HG03469 (cell line): ENCODE results near the gene TEPSIN.
"Not testable (repeated sequence)": the region's sequence is repeated elsewhere in the genome, so short reads cannot be mapped to it uniquely, and the experiment has no call there.

ENCODE experiments used
- ATAC-seq: cut with Tn5 transposase; IDR thresholded peaks from one replicate; pipeline ENCODE4 v1.9.1; 2021; ENCODE audit warnings: mild to moderate bottlenecking, moderate library complexity, moderate number of reproducible peaks; ENCODE audit not compliant: unreplicated experiment

The TEPSIN gene

GRCh38 chr17:81237591-81238489, 1.0 kb downstream of the TEPSIN start:
- no peak for ATAC-seq

DNA sequence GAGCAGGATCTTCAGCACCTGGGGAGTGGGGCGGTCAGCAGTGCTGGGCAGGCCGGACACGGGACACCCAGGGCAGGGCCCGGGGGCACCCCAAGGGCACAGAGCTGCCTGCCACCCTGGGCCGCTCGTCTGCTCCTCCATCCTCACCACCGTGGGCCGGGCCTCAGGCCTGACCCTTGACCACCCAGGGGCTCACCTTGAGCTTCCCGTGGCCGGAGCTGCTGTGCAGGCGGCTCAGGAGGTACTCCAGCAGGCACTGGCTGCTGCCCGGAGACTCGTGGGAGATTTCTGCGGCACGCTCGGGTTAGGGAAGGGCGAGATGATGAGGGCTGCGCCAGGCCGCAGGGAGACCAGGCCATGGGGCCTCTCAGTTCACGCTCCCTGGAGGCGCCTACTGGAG, 2.1 kb downstream of the TEPSIN start:
- no peak for ATAC-seq

- ATAC-seq: no peak
These were observed 2.8 kb downstream of the TEPSIN start for GRCh38 chr17:81235822-81236740.

DNA sequence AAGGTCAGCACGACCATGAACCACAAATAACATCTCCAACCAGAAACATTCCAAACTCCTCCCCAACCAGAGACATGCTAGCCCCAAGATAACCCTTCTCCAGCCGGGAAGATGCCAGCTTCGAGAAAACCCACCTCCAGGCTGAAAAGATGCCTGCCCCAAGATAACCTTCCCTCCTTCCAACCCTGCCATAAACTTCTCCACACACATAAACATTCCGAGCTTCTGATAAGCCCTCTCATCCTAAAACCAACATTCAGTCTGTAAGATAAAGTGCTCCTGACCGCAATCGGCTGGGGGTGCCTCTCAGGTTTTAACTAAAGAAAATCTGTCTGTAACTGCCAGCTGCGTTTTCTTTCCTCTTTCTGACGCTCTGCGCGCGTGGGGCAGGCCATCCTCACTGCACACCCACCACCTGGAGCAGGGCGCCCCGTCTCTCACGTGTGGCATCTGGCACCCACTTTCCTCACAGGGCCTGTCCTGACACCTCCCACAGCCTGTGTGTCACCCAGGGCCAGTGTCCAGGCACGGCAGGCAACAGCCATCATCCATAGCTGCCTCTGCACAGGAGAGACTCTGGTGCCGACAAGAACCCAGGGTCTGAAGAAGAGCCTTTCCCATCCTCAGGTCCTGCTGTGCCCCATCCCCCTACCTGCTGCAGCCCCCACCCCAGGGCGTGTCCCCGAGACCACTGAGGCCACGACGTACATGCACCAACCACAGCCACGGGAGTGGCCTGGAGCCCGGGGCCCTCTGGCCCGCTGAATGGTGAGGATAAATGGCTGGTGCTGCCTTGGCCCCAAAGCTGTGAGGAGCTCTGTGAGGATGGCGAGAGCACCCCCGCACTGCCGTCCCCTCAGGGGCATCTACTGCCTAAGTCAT, 3.7 kb downstream of the TEPSIN start:
- no peak for ATAC-seq

DNA sequence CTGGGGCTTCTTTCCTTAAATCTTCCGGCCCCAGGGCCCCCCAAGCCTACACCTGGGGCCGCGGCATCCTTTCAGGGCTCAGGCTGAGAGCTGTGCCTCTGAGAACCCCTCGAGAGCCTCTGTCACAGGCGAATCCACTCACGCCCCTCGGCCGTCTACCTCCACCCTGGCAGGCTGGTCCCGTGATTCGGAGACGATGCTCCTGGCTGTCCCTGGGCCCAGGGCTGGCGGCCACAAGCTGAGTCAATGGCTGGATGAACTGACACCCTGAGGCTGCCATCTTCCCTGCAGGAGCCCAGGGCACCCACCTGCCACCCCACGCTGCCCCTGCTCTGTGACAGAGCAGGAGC, 4.4 kb downstream of the TEPSIN start:
- no peak for ATAC-seq

DNA sequence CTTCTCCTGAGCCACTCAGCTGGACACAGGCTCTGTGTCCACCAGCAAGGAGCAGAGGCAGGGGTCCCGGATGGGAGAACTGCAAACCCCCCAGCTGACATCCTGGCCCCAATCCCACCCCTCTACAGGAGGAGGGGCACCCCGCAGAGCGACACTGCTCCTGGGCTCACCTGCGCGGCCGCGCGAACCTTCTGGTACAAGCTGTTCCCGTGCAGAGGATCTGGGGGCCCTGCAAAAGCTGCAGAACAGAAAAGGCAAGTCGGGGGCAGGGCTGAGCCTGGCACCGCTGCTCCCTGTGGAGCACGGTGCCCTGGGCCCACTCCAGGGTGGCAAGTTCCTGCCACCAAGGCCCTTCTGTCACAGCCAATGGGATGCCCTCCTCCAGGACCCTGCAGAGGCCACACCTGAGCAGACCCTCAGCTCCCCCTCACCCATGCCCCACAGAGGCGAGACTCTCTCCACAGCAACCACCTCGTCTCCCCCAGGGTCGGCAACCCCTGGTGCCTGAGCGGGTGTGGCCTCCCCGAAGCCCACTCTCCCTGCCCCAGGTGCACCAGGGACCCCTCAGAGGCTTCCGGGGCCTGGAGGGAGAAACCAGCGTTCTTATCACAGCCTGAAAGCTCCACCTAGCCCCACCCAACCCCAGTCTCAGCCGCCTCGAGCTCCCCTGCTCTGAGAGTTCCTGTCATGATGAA, 4.9 kb downstream of the TEPSIN start:
- ATAC-seq: no peak

GRCh38 chr17:81233316-81233715, 5.5 kb downstream of the TEPSIN start:
- no peak for ATAC-seq

DNA sequence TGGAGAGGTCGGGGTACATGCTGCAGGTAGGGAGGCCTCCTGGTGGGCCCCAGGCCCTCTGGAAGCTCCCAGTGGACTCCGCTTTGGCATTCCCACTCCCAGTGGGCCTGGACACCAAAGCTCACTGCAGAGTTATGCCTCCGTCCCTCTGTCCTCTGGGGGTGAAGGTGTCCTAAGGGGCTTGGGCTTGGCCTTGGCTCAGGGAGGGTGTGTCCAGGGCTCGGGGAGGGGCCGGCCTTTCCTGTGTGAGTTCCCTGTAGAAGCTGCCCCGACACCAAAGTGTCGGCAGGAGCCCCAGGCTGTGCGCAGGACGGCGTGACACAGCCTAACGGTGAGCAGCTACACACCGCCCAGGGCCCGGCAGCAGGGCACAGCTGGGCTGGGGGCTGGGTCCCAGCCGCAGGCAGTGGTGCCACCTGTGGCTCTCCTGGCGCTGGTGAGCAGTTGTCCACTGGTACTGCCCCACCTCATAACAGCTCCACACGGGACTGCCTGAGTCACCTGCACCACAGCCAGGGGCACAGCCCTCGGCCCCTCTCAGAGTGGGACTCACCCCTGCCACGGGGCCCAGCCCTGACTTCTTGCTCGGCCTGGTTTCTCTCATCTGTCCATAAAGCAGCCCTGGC, 6.1 kb downstream of the TEPSIN start:
- no peak for ATAC-seq

GRCh38 chr17:81231766-81232581, 6.9 kb downstream of the TEPSIN start:
- no peak for ATAC-seq

- ATAC-seq: no peak
These were observed 7.7 kb downstream of the TEPSIN start for GRCh38 chr17:81231121-81231645.

GRCh38 chr17:81230043-81230820, 8.6 kb downstream of the TEPSIN start:
- no peak for ATAC-seq

- no peak for ATAC-seq
These were observed 9.3 kb downstream of the TEPSIN start for GRCh38 chr17:81229666-81229920.

DNA sequence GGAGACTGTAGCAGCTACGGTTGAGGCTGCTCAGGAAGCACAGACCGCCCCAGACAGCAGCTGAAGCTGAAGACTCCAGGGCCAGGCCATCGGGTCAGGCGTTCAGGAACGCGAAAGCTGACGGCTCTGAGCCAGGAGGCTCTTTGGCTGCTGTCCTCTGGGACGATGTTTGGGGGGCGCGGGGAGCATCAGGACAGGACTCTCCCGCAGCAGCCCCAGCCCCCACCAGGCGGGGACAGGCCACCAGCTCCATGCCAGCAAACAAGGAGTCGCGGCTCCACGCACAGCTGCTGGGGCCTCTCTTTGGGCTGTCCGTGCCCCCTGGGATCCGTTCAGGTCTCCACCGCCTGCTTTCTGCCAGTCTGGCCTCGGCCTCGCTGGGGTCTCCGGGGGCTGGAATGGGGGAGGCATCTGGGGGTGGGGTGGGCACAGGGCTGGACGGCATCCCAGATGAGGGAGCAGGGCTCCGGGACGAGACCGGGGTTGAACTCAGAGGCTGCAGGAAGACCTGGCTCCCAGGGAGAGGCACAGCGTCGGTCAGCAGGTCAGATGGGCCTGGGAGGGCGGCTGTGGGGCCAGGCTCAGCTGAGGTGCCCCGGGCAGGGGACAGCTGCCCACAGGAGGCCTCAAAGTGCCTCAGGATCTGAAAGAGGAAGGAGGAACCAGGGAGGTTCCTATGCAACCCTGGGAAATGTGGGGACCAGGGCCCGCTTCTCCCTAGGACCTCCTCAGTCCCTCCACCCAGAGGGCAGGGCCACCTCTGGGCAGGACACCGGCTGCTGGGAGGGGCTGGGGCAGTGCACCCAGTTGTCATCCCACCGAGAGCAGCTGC, 9.8 kb downstream of the TEPSIN start:
- ATAC-seq: no peak

DNA sequence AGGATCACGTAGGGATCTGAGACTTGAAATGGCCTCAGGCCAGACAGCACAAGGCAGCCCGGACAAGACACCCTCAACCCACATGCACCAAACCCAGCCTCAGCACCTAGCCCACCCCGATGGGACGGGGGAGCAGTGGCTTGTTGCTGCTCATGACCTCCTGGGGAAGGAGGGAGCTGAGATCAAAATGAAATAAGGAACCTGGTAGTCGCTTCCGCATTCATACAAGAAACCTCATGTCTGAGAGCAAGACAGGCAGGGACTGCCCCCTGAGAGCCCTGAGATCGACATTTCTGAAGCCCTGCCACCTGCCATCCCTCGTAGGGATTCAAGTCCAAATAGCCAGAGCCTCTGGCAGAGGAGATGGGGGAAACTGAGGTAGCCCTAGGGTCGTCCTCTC, 10.4 kb downstream of the TEPSIN start:
- no peak for ATAC-seq

DNA sequence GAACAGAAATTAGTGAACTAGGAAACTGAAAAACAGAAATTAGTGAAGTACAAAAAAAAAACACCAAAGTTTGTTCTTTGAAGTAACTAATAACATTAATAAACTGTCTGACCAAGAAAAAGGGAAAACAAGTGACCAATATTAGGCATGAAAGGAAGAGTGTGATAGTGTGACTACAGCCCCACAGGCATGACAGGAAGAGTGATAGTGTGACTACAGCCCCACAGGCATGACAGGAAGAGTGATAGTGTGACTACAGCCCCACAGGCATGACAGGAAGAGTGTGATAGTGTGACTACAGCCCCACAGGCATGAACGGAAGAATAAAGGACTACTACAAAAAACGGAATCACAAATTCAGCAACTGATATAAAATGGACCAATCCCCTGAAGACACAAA, 11.2 kb downstream of the TEPSIN start:
- not testable (repeated sequence) for ATAC-seq

GRCh38 chr17:81223762-81224130, 15.1 kb downstream of the TEPSIN start:
- no peak for ATAC-seq
